ENCODE data around the gene STATH.
"Not testable (repeated sequence)": the region's sequence is repeated elsewhere in the genome, so short reads cannot be mapped to it uniquely, and the experiment has no call there.

The STATH gene

DNA sequence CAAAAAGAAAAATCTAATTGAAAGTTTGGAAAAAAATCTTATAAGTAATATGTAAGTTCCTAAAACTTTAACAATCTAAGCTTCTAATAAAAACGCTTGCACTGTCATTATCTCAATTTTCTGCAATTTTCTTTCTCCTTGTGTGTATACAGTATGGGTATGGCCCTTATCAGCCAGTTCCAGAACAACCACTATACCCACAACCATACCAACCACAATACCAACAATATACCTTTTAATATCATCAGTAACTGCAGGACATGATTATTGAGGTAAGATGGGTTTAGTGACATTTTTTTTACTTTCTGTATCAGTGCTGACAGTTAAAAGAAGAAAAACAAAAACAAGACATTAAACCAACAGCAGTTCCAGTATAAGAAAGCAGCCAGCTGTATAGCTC is 4.9 kb downstream of the STATH start:
- Mint-ChIP-seq H3K4me1 (no peaks in the 10 kb centered on the region), H3K27ac (no peak overlapping the region), H3K36me3 (ENCODE audit: low read depth) (no peaks in the 10 kb centered on the region), H3K9me3 (no peaks in the 10 kb centered on the region), H3K4me3 (no peak overlapping the region), H3K27me3 (ENCODE audit: low read depth, poor library complexity) (no peaks in the 10 kb centered on the region)
- TF ChIP-seq, protein P1, sequence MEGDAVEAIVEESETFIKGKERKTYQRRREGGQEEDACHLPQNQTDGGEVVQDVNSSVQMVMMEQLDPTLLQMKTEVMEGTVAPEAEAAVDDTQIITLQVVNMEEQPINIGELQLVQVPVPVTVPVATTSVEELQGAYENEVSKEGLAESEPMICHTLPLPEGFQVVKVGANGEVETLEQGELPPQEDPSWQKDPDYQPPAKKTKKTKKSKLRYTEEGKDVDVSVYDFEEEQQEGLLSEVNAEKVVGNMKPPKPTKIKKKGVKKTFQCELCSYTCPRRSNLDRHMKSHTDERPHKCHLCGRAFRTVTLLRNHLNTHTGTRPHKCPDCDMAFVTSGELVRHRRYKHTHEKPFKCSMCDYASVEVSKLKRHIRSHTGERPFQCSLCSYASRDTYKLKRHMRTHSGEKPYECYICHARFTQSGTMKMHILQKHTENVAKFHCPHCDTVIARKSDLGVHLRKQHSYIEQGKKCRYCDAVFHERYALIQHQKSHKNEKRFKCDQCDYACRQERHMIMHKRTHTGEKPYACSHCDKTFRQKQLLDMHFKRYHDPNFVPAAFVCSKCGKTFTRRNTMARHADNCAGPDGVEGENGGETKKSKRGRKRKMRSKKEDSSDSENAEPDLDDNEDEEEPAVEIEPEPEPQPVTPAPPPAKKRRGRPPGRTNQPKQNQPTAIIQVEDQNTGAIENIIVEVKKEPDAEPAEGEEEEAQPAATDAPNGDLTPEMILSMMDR (IDR thresholded peaks at IDR 0.05) = no peak
- DNase-seq = no peak

DNA sequence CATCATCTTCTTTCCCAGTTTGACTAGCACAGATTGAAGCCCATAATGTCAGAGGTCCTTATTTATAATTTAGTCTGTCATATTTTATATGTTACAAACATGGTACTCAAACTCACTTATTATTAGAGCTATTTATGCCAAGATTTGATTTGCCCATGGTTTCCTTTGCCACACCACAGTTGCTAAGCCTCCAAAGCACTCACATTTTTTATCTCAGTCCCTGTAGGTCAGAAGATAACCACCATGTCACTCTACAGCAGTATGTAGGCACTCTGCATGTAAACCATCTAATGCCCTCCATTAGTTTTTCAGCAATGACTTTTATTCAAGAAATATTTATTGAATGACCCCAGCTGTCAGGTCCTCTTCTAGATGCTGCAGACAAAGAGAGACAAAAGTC is 6.7 kb downstream of the STATH start:
- DNase-seq = no peak
- no peaks in the 10 kb centered on the region for H3K36me3 Mint-ChIP-seq (ENCODE audit: low read depth)
- TF ChIP-seq, protein P1 (IDR thresholded peaks at IDR 0.05) = no peak
- H3K9me3 Mint-ChIP-seq = no peaks in the 10 kb centered on the region
- no peak overlapping the region for H3K4me3 Mint-ChIP-seq
- no peaks in the 10 kb centered on the region for H3K27me3 Mint-ChIP-seq (ENCODE audit: low read depth, poor library complexity)
- no peak overlapping the region for H3K27ac Mint-ChIP-seq
- no peaks in the 10 kb centered on the region for H3K4me1 Mint-ChIP-seq

DNA sequence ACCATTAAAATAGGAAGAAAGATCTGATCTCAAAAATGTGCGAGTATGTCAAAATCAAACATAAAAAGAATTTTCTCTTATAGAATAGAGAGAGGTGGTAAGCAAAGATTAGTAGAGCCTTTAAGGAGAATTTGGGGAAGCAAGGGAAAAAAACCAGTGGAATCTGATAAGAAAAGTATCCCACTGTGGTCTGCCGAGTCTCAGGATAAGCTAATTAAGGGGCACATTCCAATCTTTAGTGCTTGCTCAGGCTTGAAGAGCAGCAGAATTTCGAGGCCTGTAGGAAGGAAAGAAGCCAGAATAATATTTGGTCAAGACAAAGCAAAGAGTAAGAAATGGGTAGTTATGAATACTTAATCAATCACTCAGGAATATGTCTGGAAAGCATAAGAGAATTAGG is 13.0 kb downstream of the STATH start:
- H3K4me3 Mint-ChIP-seq = no peak overlapping the region
- H3K27me3 Mint-ChIP-seq (ENCODE audit: low read depth, poor library complexity) = peaks cover 3% of the 10 kb centered on the region
- TF ChIP-seq, protein P1 (IDR thresholded peaks at IDR 0.05) = no peak
- no peaks in the 10 kb centered on the region for H3K36me3 Mint-ChIP-seq (ENCODE audit: low read depth)
- H3K27ac Mint-ChIP-seq = no peak overlapping the region
- no peaks in the 10 kb centered on the region for H3K9me3 Mint-ChIP-seq
- H3K4me1 Mint-ChIP-seq = no peaks in the 10 kb centered on the region
- DNase-seq = no peak

DNA sequence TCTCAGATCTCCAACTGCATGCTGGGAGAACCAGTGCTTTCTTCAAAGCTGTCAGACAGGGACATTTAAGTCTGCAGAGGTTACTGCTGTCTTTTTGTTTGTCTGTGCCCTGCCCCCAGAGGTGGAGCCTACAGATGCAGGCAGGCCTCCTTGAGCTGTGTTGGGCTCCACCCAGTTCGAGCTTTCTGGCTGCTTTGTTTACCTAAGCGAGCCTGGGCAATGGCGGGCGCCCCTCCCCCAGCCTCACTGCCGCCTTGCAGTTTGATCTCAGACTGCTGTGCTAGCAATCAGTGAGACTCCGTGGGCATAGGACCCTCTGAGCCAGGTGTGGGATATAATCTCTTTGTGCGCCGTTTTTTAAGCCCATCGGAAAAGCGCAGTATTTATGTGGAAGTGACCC is 23.2 kb downstream of the STATH start:
- H3K4me3 Mint-ChIP-seq; H3K27me3 Mint-ChIP-seq (ENCODE audit: low read depth, poor library complexity); H3K36me3 Mint-ChIP-seq (ENCODE audit: low read depth); DNase-seq; H3K27ac Mint-ChIP-seq; H3K4me1 Mint-ChIP-seq: not testable (repeated sequence)
- H3K9me3 Mint-ChIP-seq = peaks cover 22% of the 10 kb centered on the region

DNA sequence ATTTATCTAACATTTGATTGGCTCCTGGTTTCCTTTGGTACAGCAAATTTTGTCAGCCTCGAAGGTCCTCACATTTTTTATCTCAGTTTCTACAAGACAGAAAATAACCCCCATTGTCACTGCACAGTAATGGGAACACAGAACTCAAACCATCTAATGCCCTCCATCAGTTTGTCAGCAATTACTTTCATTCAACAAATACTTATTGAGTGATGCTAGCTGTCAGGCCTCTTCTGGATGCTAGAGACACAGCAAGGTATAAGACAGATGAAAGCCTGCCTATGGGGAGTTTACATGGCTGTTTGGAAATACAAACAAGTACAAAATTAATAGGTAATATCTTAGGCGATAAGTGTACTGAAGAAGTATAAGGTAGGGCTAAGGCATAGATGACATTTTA is 27.5 kb downstream of the STATH start:
- Mint-ChIP-seq H3K36me3 (ENCODE audit: low read depth) (no peaks in the 10 kb centered on the region), H3K9me3 (peaks cover 7% of the 10 kb centered on the region), H3K27me3 (ENCODE audit: low read depth, poor library complexity) (no peaks in the 10 kb centered on the region), H3K4me1 (no peaks in the 10 kb centered on the region), H3K27ac (no peak overlapping the region), H3K4me3 (no peak overlapping the region)
- TF ChIP-seq, protein P1 (IDR thresholded peaks at IDR 0.05) = no peak
- no peak for DNase-seq

DNA sequence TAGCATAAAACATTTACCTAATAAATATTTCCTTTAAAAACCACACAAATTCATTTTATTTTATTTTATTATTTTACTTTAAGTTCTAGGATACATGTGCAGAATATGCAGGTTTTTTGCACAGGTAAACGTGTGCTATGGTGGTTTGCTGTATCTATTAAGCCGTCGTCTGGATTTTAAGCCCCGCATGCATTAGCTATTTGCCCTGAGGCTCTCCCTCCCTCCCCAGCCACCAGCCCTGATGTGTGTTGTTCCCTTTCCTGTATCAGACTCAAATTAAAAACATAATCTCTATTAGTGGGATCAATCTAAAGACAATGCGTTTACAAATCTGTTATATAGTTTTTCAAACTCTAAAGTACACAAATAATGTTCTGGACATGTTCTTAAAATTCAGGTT is 31.2 kb downstream of the STATH start:
- DNase-seq = no peak
- Mint-ChIP-seq H3K9me3 (no peaks in the 10 kb centered on the region), H3K36me3 (ENCODE audit: low read depth) (no peaks in the 10 kb centered on the region), H3K27me3 (ENCODE audit: low read depth, poor library complexity) (no peaks in the 10 kb centered on the region), H3K27ac (no peak overlapping the region), H3K4me3 (no peak overlapping the region), H3K4me1 (no peaks in the 10 kb centered on the region)
- TF ChIP-seq, protein P1 (IDR thresholded peaks at IDR 0.05) = no peak

DNA sequence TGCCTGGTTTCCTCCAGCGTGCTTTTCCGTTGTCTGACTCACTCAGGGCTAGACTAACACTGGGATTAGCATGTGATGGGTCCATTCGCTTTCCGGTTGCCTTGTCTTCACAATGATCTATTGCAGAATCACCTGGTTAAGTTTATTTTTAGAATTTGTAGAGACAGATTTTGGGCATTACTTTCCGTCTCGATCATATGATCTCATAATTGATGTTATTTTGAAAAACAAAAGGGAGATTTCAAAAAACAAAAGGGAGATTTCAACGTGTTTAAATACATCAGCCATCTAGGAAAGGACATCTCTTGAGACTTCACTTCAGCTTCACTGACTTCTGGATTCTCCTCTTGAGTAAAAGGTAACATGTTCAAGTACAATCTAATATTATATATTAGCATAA is 32.4 kb downstream of the STATH start, which contains the start of gene HTN3:
HTN3 (plus strand) TSS at position 301 of the 400 bp plus-strand sequence. CDS start 2,282 bp downstream, outside the sequence.
- H3K9me3 Mint-ChIP-seq; H3K4me1 Mint-ChIP-seq; DNase-seq; H3K27ac Mint-ChIP-seq; H3K27me3 Mint-ChIP-seq (ENCODE audit: low read depth, poor library complexity); H3K36me3 Mint-ChIP-seq (ENCODE audit: low read depth); H3K4me3 Mint-ChIP-seq: not testable (repeated sequence)

DNA sequence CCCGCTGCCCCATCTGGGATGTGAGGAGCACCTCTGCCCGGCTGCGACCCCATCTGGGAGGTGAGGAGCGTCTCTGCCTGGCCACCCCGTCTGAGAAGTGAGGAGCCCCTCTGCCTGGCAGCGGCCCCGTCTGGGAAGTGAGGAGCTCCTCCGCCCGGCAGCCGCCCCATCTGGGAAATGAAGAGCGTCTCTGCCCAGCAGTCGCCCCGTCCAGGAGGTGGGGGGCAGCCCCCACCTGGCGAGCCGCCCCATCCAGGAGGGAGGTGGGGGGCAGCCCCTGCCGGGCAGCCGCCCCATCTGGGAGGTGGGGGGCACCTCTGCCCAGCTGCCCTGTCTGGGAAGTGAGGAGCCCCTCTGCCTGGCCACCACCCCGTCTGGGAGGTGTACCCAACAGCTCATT is 41.8 kb downstream of the STATH start:
- H3K27ac Mint-ChIP-seq; H3K36me3 Mint-ChIP-seq (ENCODE audit: low read depth); H3K4me3 Mint-ChIP-seq; DNase-seq; H3K4me1 Mint-ChIP-seq: not testable (repeated sequence)
- Mint-ChIP-seq H3K9me3 (peaks cover 49% of the 10 kb centered on the region), H3K27me3 (ENCODE audit: low read depth, poor library complexity) (peaks cover 12% of the 10 kb centered on the region)

DNA sequence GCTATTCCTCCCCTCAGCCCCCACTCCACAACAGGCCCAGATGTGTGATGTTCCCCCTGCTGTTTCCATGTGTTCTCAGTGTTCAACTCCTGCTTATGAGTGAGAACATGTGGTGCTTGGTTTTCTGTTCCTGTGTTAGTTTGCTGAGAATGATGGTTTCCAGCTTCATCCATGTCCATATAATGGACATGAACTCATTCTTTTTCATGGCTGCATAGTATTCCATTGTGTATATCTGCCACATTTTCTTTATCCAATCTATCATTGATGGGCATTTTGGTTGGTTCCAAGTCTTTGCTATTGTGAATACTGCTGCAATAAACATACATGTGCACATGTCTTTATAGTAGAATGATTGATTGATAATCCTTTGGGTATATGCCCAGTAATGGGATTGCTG is 44.2 kb downstream of the STATH start:
- DNase-seq; H3K27me3 Mint-ChIP-seq (ENCODE audit: low read depth, poor library complexity); H3K4me3 Mint-ChIP-seq; H3K27ac Mint-ChIP-seq; H3K36me3 Mint-ChIP-seq (ENCODE audit: low read depth); H3K4me1 Mint-ChIP-seq: not testable (repeated sequence)
- peaks cover 34% of the 10 kb centered on the region for H3K9me3 Mint-ChIP-seq
